ES-I3 (cell line): Measurements from ENCODE around the gene NACA.

ENCODE experiments used
- H3K36me3 ChIP-seq: 2 replicates; pipeline ENCODE4 v1.6.1; 2013; ENCODE audit warnings: mild to moderate bottlenecking, low read length, control low read depth, moderate library complexity; ENCODE audit not compliant: insufficient read depth
- H3K4me1 ChIP-seq: 2 replicates; pipeline ENCODE4 v1.6.1; 2013; ENCODE audit warnings: mild to moderate bottlenecking, control low read depth, low read length; ENCODE audit not compliant: insufficient read depth
- H3K9ac ChIP-seq: 2 replicates; pipeline ENCODE4 v1.6.1; 2013; ENCODE audit warnings: low read depth, mild to moderate bottlenecking, low read length, moderate library complexity
- H3K9me3 ChIP-seq: 2 replicates; pipeline ENCODE4 v1.6.1; 2013; ENCODE audit warnings: mild to moderate bottlenecking, low read length, moderate library complexity; ENCODE audit not compliant: control insufficient read depth, insufficient read depth

NACA gene

DNA sequence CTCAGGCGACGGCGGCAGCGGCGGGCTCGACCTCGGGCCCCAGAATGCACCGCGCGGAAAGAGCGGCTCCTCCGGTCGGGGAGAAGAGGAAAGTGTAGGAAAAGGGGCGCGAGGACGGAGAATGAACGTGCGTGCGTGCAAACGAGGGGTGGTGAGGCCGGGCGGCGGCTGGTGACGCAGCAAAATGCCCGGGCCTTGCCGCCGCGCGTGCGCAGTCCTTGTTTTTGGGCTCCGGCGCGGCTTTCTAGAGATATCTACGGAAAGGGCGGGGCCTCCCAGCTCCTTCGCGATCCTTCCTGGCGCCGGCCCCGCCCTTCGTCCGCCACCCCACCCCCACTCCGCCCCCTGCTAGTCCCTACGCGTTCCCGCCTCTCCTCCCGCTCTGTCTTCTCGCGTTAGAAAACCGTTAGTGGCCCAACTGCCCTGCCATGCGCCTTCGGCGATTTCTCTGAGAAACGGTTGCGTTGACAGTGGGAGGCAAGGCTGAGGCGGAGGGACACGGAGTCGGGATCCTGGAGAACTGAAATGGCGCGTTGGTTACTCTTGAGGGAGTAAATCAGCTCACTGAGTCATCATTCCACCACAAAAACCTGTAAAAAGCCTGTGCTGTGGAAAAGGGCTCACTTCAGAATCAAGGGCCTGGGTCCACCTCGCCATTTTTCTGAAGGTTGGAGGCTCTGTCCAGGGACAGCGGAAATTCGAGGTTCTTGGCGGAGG, 36.8 kb downstream of the NACA start, which contains the start of gene PTGES3:
TSS of gene PTGES3 (minus strand) at position 156 of the 717 bp plus-strand sequence. CDS start 285 bp downstream, outside the sequence.
- Histone ChIP-seq H3K36me3 (no peaks in the 10 kb centered on the region), H3K9me3 (no peaks in the 10 kb centered on the region), H3K4me1 (0 out of 2 replicates have a peak, but pooled peaks cover 7% of the 10 kb centered on the region), H3K9ac (peak within 1 kb of the TSS; percentile 99)

DNA sequence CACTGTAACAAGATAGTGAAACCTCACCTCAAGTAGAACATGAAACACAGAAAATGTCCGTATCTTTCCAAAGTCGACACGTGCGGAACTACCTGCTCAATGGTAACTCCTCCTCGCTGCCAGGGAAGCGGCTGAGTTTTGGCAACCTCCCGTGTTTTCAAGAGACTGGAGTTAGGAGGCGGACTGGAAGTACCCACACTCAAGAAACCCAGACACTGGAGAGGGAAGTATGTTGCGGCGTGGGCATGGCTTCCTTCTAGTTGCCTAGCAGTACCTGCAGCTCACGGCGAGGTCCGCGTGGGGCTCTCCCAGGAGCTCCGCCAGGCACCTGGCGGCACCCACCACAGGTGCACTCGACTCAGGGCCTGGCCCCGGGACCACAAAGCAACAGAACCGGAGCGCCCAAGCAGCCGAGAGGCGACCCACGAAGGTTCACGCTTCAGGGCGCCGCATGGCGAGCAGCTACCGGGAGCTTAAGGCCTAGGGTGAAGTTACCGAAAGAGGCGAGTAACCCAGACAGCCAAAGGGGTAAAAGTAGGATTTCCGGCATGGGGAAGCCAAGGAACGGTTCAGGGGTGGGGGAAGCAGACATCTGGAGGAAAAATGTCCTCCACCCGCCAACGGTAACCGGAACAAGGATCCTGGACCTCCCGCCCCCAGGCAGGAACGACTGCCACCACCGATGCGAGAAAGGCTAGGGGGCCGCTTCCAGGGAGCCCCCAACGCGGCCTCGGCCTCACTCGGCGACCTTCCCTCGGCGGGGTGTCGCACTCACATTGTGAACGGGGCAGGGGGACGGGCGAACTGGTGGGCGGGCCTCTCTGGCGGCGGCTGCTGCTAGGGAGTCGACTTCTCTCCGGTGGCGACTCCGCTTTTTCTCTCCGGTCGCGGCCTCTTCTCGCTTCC, 37.6 kb downstream of the NACA start:
- Histone ChIP-seq H3K9me3 (no peaks in the 10 kb centered on the region), H3K4me1 (0 out of 2 replicates have a peak, but pooled peaks cover 7% of the 10 kb centered on the region), H3K9ac (peak overlapping the region; percentile 99), H3K36me3 (no peaks in the 10 kb centered on the region)

DNA sequence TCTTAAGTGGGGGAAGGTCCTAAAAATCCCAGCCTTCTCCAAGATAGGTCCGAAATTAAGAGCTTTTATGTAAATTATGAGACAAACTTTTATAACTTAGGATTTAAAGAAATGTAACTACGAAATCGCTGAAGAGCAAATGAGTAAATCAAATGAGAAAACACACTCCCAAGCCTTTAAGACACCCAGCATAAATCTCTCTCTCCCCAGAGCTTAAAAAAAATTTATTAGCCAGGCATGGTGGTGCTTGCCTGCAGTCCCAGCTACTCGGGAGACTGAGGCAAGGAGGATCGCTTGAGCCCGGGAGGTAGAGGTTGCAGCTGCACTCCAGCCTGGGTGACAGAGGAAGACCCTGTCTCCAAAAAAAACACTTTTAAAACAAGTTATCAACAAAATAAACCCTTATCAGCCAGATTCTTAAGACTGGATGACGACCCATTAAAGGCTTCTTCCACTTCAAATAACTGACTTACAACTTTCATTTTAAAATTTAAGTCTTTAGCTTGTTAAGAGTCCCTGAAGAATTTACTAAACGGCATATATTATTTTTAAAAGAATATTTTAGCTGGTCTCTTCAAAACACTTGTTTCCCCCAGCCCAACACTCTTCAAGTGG, 40.2 kb downstream of the NACA start:
- Histone ChIP-seq H3K9me3 (no peaks in the 10 kb centered on the region), H3K4me1 (peaks cover 7% of the 10 kb centered on the region; the same call in 1 of the 2 replicates), H3K36me3 (no peaks in the 10 kb centered on the region), H3K9ac (peak overlapping the region; percentile 23)

DNA sequence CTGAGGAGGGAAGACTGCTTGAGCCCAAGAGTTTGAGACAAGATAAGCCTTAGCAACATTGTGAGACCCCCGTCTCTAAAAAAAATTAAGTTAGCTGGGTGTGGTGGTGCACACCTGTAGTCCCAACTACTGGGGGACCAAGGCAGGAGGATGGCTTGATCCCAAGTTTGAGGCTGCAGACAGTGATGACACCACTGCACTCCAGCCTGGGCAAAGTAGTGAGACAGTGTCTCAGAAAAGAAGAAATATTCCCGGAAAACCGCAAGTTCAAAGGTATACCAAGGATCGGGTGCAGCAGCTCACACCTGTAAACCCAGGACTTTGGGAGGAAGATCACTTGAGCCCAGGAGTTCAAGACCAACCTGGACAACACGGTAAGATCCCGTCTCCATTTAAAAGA, 42.8 kb downstream of the NACA start:
- no peaks in the 10 kb centered on the region for H3K9me3 ChIP-seq
- peaks cover 8% of the 10 kb centered on the region; the same call in 1 of the 2 replicates for H3K4me1 ChIP-seq
- H3K9ac ChIP-seq: no peak overlapping the region
- no peaks in the 10 kb centered on the region for H3K36me3 ChIP-seq

DNA sequence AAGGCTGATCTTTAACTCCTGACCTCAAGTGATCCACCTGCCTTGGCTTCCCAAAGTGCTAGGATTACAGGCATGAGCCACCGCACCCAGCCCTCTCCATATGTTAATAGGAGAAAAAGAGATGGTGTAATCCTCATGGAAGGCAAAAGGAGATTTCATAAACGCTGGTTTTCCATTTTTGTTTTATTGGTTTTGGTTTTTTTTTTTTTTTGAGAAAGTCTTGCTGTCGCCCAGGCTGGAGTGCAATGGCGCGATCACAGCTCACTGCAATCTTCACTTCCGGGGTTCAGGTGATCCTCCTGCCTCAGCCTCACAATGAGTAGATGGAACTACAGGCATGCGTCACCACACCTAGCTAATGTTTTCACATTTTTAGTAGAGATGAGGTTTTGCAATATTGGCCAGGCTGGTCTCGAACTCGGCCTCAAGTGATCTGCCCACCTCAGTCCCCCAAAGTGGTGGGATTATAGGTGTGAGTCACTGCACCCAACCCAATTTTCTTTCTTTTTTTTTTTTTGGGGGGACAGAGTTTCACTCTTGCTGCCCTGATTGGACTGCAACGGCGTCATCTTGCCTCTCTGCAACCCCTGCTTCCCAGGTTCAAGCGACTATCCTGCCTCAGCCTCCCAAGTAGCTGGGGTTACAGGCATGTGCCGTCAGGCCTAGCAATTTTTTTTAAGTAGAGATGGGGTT, 45.1 kb downstream of the NACA start:
- no peaks in the 10 kb centered on the region for H3K36me3 ChIP-seq

DNA sequence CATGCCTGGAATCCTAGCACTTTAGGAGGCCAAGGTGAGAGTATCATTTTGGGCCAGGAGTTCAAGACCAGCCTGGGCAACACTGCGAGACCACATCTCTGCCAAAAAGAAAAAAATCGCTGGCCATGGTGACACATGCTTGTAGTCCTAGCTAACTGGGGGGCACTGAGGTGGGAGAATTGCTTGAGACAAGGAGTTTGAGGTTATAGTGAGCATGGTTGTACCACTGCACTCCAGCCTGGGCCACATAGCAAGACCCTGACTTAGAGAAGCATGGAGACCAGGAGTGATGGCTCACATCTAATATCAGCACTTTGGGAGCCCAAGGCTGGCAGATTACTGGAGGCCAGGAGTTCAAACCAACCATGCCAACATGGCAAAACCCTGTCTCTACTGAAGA, 46.2 kb downstream of the NACA start:
- Histone ChIP-seq H3K36me3 (no peaks in the 10 kb centered on the region), H3K4me1 (peaks cover 10% of the 10 kb centered on the region; the same call in 1 of the 2 replicates), H3K9ac (no peak overlapping the region), H3K9me3 (no peaks in the 10 kb centered on the region)

More for the DNA sequence above, 45.1 kb downstream of the NACA start:
- H3K4me1 ChIP-seq: peaks cover 17% of the 10 kb centered on the region; the same call in 1 of the 2 replicates
- no peaks in the 10 kb centered on the region for H3K9me3 ChIP-seq
- H3K9ac ChIP-seq: no peak overlapping the region

DNA sequence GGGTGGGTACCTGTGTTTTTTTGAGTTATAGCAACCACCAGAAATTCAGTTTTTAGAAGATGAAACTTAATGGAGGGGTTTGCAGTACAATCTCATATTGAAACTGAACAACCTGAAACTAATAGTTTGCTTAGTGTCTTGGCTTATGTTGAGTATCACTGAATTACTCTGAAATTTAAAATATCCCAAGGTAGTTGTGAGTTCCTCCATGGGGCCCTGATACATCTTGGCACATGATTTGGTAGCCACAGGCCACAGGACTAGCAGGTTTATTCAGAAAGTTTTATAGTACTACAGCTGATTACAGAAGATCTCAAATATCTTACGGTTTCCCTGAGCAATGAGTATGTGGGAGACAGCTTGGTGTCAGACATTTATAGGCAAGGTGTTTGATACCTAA, 47.4 kb downstream of the NACA start:
- no peak overlapping the region for H3K9ac ChIP-seq
- no peaks in the 10 kb centered on the region for H3K9me3 ChIP-seq
- H3K36me3 ChIP-seq: no peaks in the 10 kb centered on the region
- peaks cover 10% of the 10 kb centered on the region; the same call in 1 of the 2 replicates for H3K4me1 ChIP-seq

DNA sequence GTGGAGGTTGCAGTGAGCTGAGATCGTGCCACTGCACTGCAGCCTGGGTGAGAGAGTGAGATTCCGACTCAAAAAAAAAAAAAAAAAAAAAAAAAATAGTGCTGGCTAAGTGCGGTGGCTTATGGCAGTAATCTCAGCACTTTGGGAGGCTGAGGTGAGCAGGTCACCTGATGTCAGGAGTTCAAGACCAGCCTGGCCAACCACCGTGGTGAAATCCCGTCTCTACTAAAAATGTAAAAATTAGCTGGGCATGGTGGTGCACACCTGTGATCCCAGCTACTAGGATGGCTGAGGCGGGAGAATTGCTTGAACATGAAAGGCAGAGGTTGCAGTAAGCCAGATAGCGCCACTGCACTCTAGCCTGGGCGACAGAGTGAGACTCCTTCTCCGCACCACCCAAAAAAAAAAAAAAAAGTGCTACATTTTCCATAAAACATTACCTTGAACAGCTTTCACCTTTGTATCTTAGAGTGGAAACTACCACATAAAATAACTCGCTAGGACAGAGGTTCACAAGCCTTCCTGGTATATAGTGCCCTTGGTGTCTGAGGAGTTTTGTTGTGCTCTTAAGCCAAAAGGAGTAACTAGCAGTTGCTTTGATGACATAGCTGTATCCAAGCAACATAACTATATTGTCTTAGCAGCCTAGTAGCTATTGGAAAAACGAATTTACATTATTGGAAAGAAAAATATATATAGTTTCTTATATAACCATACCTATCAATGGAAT, 48.1 kb downstream of the NACA start:
- no peaks in the 10 kb centered on the region for H3K36me3 ChIP-seq
- H3K4me1 ChIP-seq: peaks cover 10% of the 10 kb centered on the region; the same call in 1 of the 2 replicates
- H3K9ac ChIP-seq: no peak overlapping the region
- H3K9me3 ChIP-seq: no peaks in the 10 kb centered on the region

DNA sequence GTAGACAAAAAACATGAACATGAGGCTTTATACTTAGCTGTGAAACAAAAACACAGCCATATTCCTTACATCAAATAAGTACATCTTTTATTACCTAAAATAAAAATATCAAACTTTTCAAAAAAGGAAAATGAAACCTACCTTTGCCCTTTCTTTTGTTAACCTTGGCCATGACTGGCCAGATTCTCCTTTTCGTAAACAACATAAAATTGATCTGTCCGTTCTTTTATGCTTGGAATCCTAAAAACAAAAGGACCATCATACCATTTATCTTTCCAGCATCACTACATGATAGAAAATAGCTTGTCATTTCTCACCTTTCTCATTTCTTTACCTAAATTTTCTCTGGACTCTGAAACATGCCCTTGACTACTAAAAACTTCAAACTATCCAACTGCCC, 53.5 kb downstream of the NACA start:
- H3K4me1 ChIP-seq: 0 out of 2 replicates have a peak, but pooled peaks cover 3% of the 10 kb centered on the region
- H3K9me3 ChIP-seq: no peaks in the 10 kb centered on the region
- peaks cover 26% of the 10 kb centered on the region for H3K36me3 ChIP-seq
- no peak overlapping the region for H3K9ac ChIP-seq

DNA sequence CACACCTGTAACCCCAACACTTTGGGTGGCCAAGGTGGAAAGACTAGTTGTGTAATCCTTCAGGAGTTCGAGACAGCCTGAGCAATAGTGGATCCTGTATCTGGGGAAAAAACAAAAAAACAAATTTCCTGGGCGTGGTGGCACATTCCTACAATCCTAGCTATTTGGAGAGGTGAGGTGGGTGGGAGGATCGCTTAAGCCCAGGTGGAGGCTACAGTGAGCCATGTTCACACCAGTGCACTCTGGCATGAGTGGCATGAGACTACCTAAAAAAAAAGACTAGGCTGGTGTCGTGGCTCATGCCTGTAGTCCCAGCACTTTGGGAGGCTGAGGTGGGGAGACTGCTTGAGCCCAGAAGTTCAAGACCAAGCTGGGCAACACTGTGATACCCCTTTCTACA, 54.3 kb downstream of the NACA start:
- Histone ChIP-seq H3K9me3 (no peaks in the 10 kb centered on the region), H3K36me3 (peaks cover 30% of the 10 kb centered on the region), H3K9ac (no peak overlapping the region), H3K4me1 (no peaks in the 10 kb centered on the region)

DNA sequence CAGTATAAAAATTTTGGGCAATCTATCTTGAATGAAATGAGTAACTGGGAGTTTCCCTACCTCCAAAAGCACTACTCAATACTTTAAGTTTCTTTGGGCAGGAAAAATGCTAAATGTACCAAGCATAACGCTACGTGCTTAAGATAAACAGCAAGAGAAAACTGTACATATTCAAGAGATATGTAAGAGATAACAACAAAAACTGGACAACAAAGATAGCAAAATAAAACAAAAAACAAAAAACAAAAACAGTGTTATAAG, 57.0 kb downstream of the NACA start:
- no peaks in the 10 kb centered on the region for H3K9me3 ChIP-seq
- no peaks in the 10 kb centered on the region for H3K4me1 ChIP-seq
- no peak overlapping the region for H3K9ac ChIP-seq
- H3K36me3 ChIP-seq: peaks cover 35% of the 10 kb centered on the region
